Stimulated activated CD8-positive, alpha-beta memory T cell treated with anti-CD3 and anti-CD28 coated beads, Interleukin-15, amount 100 ng/mL, for 1 hour (primary cell): ENCODE data around the gene AGBL4.
"Not testable (repeated sequence)": the region's sequence is repeated elsewhere in the genome, so short reads cannot be mapped to it uniquely, and the experiment has no call there.

Source experiments
- DNase-seq: peaks from one replicate; pipeline ENCODE4 v3.0.0-alpha.2; 2020; ENCODE audit warnings: low read depth

Gene AGBL4

DNA sequence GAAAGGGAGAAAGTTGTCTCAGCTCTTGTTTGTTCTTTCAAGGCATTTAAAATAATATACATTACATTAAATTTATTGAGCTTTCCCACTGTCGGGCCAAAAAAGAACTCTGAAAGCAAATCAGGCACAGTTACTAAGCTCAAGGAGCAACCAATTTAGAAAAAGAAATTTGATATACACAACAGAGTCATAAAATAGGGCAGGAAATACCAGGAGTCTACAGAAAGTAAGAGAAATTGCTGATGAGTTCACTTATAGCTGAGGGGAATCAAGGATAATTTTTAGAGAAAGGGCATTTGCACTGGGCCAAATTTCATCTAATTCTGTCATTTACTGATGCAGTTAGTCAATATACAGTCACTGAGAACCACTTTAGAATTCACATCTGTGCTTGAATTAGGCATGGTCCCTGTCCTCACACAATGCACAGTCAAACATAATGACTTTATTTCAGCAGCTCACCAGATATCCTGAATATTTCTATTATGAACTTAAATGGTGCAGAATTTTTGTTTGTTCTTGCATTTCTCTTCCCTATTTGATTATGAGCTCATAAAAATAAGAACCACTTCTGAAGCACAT lies 997.4 kb downstream of the AGBL4 start:
- no peak for DNase-seq

DNA sequence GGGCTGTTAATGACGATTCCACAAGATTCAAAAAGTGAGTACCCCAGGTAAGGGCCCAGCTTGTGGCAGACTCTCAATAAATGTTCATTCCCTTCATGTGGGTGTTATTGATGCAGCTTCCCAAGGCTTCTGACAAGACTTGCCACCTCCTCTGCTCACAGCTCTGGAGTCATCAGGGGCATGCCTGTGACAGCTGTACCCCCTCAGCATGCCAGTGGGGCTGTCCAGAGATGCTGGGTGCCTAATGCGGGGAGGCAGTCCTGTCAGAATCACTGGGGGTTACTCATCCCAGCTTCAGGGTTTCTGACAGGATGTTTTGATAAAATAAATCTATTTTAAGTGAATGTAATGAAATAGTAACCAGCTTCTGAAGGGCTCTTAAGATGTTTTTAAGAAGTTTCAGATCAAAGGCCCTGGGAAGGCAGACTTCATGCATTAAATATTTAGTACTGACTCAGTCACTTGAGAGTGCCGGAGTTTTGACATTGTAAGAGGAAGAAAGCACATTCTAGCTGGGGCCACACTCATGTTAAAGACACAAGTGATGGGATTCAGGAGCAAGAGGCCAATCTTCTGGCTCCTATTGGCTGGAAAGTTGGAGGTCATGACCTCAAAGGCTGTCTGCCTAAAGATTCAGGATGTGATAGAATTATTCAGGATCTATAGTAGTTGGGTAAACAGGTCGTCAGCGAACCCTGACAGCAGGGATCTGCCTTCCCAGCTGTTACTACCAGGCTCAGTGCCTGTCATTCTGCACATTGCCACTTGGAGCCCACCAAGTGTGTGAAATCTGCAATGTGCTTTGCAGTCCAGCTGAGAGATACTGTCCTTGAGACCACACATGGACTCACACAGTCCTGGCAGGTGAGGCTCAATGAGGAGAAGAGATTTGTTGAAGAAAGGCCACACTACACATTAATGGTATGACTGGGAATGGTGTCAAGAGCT lies 1007.5 kb downstream of the AGBL4 start:
- DNase-seq, result no peak

DNA sequence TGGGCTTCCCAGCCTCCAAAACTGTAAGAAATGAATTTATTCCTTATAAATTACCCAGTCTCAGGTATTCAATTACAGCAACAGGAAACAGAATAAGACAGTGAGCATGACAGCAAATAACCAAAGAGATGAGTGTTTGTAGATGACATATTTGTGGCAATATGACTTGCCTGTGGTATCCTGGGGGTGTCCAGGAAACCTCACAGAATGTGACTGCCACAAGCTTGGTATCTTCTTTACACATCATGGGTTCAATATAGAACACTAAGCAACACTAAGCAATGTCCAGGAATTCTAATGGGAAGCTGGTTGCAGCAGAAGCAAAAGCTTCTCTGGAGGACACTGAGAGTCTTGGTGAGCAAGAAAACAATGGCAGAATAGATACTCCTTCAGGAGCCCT lies 1010.7 kb downstream of the AGBL4 start:
- DNase-seq, result no peak

DNA sequence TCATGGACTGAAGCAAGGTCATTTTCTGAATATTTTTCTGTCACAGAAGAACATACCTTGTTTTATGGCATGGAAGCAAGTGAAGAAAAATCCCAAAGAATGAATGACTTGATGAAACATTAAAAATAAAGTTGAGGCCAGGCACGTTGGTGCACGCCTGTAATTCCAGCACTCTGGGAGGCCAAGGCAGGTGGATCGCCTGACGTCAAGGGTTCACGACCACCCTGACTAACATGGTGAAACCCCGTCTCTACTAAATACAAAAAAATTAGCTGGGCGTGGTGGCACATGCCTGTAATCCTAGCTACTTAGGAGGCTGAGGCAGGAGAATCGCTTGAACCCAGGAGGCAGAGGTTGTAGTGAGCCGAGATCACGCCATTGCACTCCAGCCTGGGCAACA lies 1020.8 kb downstream of the AGBL4 start:
- not testable (repeated sequence) for DNase-seq

DNA sequence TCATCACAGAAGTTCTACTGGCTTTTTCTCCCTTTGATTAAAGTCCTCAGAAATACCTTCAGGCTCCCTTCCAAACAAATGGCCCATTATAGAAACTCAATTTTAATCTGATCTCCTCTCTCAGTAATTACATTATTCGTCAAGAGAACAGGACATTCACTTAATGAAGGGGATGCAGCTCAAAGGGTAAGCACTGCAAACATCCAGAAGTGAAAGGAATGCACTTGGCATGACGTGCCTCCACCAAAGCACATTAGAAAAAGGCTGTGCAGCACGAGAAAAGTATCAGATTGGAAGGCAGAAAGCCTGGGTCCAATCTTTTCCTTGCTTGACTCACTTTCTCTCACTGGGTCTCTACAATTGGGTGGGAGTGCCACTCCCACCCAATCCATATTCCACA lies 1024.4 kb downstream of the AGBL4 start:
- DNase-seq, result no peak

DNA sequence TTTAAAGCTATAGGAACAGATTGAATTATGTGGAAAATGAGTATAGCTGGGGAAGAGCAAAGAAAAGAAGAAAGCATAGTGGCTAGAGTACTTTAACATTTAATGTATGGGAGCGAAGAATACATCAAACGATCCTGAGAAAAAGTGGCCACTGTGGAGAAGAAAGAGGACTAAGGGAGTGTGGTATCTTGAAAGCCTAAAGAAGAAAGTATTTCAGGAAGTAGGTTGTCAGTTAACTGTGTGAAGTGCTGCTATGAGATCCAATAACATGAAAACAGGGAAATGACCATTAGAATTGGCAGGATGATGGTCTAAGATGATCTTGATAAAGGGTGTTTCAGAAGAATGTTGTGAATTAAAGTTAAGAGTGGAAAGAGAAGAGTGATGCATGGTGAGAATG lies 1027.4 kb downstream of the AGBL4 start:
- no peak for DNase-seq

DNA sequence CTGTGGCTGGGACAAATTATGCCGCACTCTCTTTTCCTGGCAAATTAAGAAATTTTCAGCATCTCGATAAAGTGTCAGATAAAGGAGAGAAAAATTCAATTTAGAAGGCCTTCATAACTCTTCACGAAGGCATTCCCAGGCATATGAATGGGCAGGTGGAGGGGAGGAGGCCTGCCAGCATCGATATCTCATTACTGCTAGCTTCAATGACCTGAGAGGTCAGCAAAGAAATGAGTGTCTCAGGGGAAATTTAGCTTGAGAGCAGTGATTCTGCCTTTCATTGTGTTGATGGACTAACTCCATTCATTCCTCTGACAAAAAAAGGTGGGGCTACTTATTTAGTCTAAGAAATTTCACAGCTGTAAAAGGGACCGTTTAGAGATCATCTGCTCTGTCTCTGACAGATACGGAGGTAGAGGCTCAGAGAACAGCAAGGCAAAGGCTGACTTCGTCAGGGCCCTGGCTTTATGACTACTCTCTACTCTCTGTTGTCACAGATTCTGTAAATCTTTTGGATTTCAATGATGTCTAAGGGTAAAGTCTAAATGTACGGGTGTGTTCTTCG lies 1035.0 kb downstream of the AGBL4 start:
- DNase-seq, result no peak

DNA sequence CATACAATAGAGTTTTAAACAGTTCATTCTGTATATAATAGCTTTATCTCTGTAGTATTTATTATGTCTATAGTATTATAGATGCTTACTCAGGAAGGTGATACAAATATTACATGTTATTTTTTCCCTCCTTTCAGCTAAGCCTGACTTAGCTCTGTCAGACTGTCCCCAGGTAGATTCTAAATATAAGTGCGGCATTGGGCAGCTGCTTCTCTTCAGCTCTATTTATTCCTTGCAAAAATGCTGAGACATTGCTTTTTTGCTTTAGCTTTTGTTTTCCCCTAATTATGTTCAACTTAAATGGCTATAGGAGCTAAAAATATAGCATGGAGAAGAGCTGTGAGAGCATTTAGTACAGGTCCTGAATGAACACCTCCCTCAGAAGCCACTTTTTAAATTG lies 1043.8 kb downstream of the AGBL4 start:
- DNase-seq, result no peak

DNA sequence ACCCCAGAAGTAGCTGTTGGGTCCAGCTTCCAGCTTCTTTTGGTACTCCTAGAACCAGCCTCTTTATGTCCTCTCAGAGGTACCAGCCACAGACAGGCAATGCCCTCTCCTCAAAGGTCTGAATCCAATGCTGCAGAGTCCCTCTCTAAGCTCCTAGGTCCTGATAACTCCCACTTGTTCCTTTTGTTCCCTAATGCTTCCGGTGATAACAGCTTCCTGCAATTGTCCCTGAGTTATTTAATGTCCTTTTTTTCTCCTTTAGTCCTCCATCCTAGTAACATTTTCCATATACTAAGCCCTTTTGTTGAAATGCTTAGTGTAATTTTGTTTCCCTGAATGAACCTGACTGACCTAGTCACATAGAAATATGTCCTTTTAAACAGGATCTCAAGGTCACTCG lies 1045.3 kb downstream of the AGBL4 start:
- DNase-seq, result no peak

DNA sequence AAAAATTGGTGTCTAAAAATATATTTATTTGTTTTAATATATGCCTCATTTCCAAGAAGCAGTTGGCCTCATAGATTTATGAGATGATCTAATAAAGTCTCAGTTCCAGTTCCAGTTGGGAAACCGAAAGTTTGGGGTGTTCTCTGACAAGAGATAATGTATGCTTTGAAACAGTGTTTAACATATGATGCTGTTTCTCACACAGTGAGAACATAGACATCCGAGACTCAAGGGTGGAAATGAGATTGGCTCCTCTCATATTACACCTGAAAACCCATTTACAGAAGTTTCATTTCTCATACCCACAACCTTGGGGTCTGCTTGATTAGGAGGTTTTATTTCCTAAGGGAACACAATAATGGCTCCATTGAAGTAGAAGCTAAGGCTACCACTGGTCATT lies 1046.5 kb downstream of the AGBL4 start:
- no peak for DNase-seq

DNA sequence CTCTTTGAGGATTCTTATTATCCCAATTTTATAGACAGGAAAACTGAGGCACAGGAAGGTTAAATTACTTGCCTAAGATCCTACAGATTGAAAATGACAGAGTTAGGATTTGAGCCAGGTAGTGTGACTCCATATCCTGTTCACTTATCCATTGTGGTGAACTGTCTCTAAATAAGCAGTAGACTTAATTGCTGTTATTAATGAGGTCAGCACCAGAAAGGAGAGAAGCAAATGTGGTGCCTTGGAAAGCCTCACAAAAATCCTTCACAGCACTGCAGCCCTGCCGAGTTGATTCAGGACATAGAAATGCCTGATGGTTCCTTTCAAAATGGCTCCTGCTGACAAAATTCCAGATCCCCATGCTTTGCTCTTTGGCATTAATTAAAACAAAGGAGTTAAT lies 1053.8 kb downstream of the AGBL4 start:
- DNase-seq, result no peak

DNA sequence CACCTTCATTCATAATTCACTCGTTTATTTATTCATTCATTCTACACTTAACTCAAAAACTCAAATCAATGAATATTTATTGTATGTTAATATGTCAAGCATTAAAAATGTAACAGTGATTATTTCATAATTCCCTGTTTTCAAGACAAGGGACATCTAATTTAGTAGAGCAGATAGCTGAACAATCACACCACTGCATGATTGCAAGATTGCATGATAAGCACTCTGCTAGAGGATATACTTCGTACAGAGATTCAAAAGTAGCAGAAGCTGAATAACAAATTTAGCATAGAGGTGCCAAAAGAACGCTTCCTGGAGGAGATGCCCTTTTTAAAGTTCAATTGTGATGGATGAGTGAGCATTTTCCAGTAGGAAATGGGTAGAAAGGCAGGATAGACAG lies 1056.4 kb downstream of the AGBL4 start:
- DNase-seq, result no peak

DNA sequence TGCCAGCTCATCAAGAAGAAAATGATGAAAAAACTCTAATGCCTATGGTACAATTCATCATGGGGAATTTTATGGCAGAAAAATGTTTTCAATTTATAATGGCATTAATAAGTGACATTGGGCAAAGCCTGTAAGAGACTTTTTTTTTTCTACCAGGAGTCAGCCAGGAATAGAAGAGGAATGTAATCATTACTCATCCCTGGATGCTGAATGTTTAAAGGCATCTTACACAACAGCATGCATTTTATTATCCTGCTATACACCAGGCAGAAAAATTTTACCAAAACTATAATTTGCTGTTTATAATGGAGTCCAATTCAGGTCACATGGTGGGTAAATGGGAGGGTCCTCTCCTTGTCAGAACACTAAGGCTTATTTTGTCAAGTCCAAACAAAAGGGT lies 1057.2 kb downstream of the AGBL4 start:
- no peak for DNase-seq

DNA sequence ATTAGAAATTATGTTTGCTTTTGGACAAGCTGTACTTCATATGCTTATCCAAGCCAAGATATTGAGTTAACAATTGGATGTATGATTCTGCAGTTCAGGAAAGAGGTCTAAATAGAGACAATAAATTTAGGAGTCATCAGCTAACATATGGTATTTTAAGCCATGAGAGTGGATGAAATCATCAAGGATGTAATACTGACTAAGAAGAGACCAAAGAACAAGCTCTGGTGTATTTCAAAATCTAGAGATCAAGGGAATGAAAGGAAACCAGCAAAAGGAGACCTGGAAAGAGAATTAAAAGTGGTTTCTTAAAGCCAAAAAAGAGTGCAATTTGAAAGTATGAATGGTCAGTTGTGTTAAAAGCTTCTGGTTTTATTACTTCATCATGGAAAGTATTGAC lies 1063.4 kb downstream of the AGBL4 start:
- DNase-seq, result no peak

DNA sequence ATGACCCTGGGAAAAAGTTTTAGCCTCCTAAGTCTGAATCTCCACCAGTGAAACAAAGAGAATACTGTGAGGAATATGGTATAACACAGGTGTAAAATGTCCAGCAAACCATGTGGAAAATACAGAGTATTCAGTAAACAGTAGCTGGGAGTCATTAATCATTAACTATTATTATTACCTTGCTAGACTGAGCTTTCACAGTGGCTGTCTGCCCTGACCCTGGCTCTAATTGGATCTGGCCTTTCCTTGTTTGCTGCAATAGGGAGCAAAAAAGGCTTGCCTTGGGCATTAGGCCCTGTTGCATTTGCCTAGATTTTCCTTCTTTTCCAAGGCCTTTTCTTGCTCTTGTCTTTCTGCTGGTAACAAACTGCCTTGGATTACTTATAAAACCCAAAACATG lies 1068.0 kb downstream of the AGBL4 start:
- no peak for DNase-seq

DNA sequence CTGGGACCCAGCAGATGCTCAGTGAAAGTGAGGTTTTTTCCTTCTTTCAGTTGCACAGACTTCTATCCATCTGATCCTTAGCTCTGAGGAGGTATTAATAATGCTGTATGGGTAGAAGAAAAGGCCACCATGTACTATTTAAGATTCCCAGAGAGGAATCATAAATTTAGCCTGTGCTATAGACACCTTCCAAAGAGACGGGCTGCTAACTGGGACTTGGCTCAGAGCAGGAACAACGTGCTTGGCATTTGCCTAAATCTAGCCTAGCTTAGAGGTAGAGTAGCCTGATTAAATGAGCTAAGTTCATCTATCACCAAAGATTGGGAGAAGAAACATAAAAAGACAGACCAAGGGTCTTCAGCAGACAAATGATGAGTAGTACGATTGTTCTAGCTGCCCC lies 1070.1 kb downstream of the AGBL4 start:
- DNase-seq, result no peak

DNA sequence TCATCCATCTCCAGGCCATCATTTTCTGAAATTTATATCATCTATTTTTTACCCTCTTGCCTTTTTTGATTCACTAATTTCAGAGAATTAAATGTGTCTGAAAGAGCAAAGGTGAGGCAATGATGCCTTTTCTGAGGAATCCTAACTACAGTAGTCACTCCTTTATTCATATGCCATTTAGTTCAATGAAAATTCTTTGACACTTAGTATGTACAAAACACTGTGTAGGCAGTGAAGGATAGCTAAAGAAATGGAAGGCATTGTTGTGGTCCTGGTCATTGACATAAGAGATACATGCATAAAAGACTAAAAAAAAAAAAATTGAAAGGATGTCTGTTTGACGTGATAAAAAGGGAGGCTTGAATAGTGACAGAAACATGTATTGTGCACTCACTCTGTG lies 1075.2 kb downstream of the AGBL4 start:
- no peak for DNase-seq

DNA sequence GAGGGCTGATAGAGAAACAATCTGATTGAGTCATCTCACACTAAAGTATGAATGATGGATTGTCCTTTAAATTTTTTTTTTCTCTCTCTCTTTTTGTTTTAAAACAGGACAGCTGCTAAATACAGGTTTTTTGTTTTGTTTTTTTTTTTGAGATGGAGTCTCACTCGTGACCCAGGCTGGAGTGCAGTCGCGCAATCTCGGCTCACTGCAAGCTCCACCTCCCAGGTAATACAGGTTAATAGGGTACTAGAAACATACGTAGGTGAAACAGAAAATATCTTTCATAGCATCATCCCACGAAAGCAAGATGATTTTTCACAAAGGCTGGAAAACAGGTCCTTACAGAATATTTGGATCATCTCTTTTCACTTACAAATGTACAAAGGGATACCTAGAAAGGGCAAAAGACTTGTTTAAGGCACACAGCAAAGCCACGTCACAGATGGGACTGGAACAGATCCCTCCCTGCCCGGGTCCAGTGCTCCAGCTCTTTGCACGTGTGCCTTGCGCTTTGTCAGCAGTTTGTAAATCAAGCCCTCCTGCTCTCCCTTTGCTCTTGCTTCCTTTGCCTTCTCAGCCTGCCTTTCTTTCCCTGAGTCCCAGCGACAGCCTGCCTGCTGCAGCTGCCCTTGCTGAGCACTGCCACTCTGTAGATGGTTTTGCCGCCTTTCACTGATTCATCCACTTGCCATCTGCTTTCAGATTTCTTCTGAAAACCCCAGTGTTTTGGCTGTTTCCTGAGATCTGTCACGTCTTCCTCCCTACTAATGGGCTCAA lies 1075.8 kb downstream of the AGBL4 start:
- no peak for DNase-seq

DNA sequence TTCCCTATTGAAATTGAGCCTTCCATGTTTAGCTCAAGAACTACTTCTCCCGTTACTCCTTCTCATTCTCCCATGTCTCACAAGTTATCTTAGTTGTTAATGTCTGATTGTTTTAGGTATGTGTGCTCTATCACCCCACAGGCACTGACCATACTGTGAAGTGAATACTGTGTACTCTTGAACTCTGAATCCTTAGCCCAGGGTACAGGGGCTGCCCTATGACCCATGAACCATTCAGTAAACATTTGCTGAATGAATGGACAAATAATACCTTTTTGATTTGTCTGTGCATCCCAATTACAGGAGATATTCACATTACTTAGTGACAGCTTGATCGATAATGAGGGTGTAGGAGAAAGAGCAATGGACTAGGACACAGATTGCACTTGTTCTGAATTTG lies 1077.7 kb downstream of the AGBL4 start:
- DNase-seq, result no peak

DNA sequence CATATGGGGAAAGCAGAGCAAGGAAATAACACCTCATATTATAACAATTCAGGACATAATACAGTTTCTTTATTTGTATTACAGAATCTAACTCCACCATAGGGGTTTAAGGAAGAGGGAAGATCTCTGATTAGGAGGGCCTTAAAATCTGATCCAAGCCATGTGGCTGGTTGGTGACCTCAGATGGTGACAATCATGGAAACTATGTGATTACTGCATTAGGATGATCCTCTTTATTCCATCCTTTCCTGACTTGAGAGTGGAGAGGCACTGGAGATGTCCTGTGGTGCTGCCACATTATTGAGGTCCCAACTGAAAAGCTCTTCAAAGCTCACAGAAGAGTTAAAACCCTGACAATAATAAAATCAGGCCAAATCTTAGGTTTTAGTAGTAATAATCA lies 1078.9 kb downstream of the AGBL4 start:
- DNase-seq, result no peak

DNA sequence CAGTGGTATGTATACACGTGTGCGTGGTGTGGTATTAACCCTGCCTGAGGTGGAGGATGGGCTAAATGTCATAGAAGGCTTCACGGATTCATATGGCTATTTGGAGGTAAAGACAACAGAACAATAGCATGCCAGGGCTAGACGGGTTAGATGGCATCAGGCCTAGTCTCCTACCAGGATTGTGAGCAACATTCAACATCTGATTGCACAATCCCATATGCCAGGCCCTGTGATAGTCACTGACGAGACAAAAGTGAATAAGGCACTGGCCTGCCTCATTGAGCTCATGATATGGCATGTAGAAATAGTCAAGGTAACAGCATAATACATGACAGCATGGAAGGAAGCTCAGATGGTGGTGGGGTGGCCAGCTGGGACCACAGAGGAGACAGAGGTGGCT lies 1079.9 kb downstream of the AGBL4 start:
- DNase-seq, result no peak

DNA sequence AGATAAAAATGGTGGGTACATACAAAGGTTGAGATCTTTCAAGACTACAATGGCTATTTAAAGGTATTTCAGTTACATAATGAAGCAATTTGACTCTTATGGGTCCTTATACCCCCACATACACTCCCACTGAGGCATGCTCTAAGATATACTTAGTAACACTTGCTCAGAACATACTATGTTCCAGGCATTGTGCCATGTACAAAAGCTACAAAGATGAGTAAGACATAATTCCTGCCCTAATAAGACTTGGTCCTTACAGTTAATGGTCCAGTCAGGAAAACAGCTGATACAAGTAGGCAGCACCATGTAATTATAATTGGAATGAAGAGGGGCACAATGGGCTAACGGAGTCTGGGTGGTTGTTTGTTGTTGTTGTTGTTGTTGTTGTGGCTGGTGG lies 1080.4 kb downstream of the AGBL4 start:
- no peak for DNase-seq
